ENCODE results near the gene GPX1.

- TF ChIP-seq CTCF (IDR thresholded peaks at IDR 0.05) (no peak), POLR2A (IDR thresholded peaks at IDR 0.05) (no peak)
These were observed 4.4 kb upstream of the GPX1 start for GRCh38 chr3:49362561-49362960.
